ENCODE data around the gene BCAS1.

GRCh38 chr20:53930651-53931504, 139.5 kb downstream of the BCAS1 start:
- no peak for TF ChIP-seq CTCF (IDR thresholded peaks at IDR 0.05)
- TF ChIP-seq TCF7L2 (IDR thresholded peaks at IDR 0.05; ENCODE audit: low read depth, low read length): no peak

All from Panc1 (cell line).